HG03571 (cell line): Measurements from ENCODE around the gene DDX10.

Experiments used
- ATAC-seq: cut with Tn5 transposase; IDR thresholded peaks from one replicate; pipeline ENCODE4 v1.9.1; 2021; ENCODE audit not compliant: unreplicated experiment

DDX10 gene

DNA sequence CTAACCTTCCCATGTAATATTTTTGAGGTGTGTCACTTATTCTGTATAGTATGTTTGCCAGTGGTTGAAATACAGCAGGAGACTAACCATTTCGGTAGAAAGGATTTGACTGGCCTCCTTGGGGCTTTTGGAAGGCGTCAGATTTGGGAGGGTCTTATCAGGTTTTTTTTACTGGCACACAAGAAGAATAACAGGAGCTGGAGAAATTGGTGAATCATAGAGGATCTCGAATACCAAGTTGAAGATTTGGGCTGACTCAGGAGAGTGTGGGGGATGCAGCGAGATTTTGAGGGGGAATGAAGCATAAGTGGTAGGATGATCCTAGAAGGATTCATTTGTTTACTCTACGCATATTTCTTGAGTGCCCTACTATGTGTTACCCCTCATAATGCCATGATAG, 200.5 kb downstream of the DDX10 start:
- ATAC-seq, result no peak

DNA sequence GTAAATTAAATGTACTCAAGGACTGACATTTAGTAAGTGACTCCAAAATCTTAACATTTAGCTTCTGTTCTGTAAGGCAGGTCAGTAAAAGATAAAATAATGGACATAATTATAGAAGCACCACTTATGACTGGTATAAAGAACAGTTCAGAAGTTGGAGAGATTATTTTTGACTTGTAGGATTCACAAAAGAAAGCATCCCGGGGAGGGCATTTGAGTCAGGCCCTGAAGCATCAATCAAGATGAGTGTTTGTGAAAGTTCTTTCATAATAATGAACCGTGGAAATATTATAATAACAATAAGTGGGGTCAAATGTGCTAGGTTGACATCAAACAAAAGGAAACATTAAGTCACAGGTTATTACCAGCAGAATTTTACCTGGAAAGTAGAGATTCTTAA, 201.9 kb downstream of the DDX10 start:
- ATAC-seq, result no peak

DNA sequence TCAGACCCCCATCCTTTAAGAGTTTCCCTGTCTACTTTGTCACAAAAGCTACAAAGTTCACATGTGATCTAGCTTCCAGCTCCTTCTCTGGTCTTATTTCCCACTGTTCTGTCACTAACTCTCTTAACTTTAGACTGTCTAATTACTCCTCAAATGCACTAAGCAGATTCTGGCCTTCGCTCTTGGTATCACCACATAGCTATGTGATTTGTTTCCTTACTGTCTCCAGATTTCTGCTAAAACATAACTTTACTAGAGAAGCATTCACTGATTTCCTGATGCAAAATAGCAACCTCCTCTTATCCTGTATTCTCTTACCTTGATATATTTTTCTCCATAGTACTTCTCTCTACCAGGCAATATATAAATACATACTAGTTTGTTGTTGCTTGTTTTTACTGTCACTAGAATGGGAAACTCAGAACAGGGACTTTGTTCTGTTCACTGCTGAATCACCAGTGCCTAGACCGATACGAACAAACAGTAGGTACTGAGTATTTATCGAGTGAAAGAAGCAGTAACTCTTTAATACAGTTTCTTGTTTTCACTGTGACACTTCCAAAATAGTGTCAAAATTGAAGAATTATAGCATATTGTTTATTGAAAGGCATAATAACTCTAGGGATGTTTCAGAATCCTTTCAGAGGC, 205.6 kb downstream of the DDX10 start:
- ATAC-seq, result no peak

DNA sequence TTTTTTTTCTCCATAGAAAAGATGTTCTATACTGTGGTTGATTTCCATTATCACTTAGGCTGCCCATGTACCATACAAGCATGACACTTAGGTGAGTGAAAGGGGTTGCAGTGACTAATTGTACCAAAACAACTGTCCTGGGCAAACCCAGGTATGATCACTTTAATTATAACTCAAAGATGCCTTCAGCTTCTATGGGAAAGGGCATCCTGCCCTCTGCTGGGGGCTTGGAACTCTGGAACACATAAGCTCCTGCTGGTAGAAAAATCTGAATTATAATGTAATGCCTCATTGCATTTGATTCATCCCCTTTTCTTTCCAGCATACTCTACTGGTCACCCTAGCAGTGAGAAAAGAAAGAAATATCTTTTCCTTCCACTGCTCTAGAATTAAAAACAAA, 206.3 kb downstream of the DDX10 start:
- no peak for ATAC-seq

DNA sequence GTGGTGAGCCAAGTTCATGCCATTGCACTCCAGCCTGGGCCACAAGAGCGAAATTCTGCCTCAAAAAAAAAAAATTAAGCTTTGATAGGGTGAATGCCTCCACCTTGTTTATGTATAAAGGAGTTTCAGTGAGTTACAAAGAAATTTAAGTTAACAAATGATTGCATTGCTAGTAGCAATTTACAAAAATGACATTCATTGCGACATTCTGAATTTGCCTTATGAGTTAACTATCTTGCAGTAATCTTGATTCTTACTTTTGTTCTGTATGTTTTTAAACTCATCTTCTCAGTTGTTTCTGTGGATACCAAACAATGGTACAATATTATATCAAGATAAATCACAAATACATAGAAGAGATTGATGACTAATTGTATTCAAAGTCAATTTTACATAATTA, 207.0 kb downstream of the DDX10 start:
- ATAC-seq, result no peak

DNA sequence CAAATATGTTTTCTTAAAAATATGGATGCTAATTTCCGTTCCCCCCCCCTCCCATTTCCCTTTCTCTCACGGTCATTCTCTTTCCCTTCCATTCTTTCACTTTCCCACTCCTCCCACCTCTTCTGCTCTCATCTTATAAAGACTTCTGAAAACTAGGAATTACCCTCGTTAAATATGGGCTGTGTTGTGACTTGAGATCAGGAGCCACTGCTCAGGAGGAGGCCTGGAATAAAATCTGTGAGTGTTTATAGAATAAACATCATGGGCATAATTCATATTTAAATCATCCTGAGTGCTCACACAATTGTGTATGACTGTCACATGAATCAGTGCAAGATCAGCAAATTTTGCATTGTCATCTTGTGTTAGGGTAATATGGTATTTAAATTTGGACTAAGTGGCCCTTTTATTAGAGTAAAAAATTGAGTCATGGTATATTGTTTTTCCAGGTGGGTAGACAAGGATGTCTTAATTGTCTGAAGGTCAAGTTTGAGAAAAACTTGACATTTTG, 208.0 kb downstream of the DDX10 start:
- ATAC-seq, result no peak

DNA sequence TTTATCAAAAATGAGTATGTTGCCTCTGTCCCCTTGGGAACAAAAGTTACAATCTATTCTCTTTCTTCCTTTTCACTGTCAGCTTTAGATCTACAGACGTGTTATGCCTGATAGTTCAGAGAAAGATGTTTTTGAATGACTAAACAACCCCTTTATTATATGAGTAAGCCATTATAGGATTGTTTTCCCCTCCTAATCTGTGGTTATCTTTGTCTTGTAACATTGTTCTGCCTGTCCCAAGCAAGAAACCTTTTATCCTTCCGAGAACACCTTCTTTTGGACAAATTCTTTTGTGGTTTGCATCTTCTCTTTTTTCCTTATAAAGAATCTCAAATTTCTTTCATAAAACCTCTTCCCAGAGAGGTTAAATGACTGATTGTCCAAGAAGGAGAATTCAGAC, 208.4 kb downstream of the DDX10 start:
- ATAC-seq, result no peak

DNA sequence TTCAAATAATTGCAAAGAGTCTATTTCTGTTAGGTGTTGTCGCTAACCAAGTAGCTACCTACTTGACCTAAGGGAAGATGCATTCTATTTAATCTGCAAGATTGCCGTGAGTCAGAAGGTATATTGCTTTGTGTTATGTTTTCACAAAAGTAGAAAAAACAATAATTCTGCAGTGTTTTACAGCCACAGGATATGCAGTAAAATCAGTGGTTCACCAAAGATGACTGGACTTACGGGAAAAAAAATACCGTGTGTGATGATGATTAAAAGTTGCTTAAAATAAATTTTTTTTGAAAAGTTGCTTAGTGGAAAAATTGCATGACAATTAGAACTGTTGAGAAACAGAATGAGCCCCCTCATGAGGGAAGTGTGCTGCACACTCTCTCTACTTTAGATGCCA, 209.1 kb downstream of the DDX10 start:
- ATAC-seq, result no peak

DNA sequence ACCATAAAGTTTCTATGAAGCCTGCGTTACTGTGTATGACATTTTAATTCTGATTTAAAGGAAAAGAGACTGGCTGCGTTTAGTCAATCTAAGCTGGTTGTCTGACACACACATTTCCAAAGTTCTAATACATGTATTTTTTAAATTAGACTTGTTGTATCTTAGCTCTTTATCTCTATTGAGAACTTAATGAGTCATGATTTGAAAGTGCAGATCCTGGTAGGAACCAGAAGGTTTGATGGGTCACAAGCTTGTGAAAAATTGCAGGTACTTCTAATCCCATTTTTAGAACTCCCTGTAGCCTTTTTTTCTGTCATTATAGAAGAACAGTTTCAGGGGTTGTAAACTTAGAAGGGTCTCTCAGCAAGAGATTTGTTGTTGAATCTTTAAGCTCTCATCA, 210.3 kb downstream of the DDX10 start:
- ATAC-seq, result no peak

DNA sequence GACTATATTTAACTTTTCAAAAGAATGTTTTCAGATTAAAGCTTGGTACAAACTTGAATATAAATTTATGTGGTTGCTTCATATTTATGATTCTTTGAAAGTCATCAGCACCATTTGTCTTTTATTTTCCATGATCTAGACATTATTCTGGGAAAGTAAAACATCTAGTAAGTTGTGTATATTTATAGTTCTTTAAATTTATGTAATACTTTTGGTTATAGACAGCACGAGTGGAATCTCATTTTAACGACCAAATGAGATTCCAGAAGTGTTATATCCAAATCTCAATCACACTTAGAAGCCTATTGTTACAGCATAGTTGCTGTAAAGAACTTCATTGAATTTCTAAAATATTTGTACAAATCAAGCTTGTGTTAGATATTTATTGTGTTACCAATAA, 212.3 kb downstream of the DDX10 start:
- ATAC-seq, result no peak

DNA sequence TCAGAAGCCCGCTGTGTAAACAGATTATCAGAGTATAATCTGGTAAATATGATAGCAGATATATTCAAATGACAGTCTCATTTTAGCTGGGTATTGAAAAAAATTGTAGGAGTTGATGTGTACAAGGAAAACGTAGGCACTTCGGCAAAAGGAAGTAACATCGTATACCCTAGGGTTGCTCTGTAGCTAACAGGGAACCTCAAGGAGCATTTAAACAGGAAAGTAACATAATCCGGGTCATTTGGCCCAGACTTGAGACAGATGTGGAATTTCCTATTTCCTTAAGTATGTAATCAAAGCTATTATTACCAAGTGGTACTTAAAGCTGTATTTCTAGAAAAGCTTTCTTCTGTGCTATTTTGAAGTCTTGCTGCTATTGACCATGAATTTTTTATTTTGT, 215.6 kb downstream of the DDX10 start:
- no peak for ATAC-seq

DNA sequence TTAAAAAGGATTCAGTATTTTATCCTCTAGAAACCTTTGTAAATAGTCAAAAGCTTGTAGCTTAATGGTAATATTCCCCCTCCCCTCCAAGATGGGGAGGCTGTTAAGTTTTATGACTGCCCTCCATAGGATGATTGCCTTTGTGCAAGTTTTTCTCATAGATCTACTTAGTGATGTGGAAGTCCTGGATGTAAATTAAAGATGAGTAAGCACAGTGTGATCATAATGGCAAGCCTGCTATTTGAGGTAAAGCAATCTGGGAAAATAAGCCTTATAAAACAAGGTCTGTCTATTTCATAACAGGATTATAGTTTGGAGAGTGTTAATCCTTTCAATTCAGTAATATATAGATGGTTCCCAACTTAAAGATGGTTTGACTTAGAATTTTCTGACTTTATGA, 216.3 kb downstream of the DDX10 start:
- no peak for ATAC-seq

DNA sequence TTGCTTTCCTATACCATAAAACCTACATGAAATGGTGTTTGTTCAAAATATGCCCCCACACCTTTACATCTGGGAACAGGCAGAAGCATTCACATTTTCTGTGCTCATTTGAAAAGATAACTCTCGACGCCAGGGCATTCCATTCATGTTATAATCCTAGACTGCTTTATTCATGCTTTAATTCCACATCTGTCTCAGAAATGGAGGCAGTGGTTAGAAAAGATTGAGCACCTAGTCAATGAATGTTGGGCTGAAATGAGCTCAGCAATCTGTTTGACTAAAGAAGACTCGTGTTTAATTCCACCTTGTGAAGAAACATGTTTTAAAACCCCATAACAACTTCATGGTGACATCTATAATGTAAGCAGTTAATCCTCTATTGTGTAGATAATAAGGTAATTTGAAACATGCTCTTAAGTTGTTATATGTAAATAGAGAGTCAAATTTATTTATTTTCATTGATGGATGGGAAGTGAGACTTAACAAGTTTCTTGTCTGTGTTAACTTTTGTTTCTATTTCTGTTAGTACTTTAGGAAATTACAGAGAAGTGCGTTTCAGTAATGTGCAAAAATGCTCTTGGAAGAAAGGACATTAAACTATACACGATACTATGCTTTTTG, 217.5 kb downstream of the DDX10 start:
- ATAC-seq, result no peak

DNA sequence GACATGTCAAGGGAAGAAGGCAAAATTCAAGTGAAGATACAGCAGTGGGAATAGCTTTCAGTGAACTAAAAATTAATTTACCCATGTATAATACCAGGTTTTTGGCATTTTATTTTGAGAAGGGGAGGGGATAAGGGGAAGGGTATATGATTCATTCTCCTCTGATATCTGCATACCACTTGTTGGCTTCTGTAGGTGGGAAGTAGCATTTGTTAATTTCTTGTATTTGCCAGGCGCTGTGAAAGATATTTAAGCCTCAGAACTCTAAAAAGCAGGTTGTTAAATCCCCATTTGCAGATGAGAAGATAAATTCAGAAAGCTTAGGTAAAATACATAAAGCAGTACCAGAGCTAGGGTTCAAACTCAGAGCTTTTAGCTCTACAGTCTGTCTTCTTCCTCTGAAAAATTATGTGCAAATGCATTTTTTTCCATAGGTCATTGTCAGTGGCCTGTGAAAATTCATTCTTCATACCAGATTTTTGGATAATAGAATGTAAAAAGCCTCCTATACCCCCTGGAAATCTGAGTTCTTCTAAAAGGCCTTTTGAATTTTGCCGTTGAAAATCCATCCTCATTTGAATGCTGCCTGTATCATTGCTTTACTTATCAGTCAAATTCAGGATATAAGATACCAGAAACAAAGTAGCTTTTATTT, 221.3 kb downstream of the DDX10 start:
- ATAC-seq, result no peak

DNA sequence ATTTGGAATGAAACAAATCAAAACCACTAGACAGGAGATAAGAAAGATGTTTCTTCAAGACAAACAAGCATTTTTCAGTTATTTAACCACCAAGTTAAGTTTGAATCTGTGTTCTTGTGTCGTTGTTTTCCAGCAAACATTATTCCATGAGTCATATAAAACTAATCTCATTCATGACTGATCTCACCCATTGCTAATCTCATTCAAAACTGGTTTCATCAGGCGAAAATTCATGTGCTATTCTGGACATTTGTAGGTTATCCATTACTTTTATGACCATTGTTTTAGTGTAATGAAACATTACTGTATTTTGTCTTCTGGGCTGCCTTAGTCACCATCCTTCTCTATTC, 221.8 kb downstream of the DDX10 start:
- ATAC-seq, result no peak

DNA sequence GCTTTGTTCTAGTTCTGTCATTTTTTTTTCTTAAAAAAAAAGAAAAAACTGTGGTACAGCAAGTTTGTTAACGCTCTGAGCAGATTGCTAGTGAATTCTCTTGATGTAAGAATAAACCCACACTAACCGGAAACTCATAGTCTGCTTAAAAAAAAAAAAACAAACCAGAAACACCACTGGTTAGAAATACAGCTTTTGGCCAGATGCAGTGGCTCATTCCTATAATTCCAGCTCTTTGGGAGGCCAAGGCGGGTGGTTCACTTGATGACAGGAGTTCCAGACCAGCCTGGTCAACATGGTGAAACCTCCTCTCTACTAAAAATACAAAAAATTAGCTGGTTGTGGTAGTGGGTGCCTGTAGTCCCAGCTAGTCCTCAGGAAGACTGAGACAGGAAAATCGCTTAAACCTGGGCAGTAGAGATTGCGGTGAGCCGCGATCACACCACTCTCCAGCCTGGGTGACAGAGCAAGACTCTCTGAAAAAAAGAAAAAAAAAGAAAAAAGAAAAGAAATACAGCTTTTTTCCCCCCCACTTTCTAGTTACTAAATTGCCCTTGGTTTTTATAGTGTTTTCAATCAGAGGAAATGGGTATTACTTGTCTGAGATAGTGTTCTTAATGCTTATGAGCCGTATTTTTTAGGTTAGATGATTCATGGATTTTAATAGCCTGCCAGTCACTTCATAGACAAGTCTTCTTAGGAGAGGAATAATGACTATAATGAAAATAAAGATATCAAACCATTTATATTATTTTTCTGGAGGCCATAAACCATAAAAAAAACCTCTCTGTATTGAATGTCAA, 222.8 kb downstream of the DDX10 start:
- ATAC-seq, result no peak

DNA sequence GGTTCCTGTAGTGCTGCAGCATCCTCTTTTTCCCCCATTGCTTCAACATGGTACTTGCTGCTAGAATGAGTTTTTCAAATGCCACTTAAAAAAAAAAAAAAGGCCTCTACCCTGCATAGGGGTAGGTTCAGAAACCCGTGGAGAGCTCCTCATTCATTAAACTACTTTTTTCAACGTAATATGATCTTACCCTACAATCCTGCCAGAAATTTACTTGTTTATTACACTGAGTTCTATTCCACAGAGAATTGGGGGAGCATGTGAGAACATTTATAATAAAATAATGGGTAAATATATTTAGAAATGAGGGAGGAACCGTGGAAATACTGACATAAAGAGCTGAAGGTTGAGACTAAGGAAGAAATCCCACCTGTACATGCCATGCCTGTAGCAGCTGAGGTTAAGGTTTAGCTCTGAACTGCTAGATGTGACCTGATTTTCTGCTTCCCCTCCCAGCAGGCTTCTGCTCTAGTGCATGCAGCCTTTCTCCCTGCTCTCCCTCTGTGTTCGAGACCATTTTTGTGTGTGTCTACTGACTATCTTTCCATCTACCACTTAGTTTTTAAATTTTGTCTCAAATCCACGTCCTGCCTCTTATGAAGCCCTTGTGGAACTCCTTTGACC, 225.7 kb downstream of the DDX10 start:
- no peak for ATAC-seq

DNA sequence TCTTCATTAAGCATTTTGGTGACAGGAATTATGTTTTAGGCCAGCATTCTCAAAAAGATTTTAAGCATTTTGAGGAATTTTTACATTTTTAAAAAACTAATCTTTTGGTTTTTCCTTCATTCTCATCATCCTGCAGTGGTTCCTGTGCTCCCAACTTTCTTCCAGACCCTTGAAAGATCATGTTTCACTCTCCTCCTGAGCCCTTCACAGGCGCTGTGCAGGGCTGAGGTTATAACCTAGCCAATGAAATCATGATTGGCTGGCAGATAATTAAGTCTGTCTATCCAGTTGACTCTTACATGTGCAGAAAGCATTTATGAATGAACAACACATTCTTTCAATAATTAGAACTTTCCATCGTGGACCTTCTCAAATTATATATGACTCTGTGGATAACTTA, 226.3 kb downstream of the DDX10 start:
- no peak for ATAC-seq

DNA sequence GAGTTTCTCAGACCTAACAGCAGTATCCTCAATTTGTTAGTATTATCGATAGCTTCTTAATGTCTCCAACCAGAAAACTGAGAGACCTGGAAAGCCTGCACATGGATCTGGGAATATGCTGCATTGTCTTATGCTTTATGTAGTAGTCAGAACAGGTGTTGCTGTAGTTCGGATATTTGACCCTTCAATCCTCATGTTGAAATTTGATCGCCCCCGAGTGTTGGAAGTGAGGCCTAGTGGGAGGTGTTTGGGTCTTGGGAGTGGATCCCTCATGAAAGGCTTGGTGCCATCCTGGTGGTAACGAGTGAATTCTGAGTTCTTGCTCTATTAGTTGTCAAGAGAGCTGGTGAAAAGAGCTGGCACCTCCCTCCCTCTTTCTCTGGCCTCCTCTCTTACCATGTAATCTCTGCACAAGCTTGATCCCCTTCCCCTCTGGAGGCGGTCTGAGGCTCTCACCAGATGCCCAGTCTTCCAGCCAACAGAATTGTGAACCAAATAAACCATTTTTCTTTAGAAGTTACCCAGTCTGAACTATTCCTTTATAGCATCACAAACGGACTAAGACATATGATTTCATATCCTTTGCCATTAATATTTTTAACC, 227.1 kb downstream of the DDX10 start:
- ATAC-seq, result no peak

DNA sequence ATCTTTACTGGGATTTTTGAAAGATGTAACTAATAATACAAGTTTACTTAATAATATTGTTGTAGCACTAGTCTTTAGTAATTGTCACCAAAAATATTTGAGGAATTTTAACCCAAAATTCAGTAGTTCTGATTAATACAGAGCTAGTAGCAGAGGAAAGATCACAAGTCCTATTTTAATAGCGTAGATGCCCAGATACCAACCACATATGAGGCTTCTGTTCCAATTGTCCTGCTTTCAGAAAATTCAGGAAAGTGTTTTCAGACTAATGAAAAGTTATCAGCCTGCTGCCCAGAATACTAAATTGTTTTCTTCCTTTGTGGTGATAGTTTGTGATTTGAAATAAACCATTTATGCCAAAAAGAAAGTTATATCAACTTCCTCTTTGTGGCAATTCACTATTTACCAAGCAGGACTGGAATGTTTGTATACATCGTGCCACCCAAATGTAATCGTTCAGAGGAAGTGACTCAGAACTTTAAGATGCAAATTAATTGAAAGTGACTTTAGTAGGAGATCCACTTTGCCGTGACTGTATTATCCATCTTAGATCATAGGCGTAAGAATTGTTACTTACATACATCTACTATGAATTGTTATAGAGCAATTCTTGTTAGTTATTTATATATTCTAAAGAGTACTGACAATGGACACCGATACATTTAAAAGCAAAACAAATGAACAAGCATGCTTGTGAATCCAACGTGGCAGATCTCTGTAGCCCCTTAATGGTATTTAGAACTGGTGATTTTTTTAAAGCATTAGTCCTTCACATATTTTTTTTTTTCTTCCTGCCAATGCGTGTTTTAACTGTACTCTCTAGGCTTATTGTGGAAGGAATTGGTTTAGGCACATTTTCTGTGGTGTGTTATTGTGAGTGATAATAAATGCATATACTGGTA, 231.0 kb downstream of the DDX10 start:
- no peak for ATAC-seq
